Measurements from ENCODE around the gene RPP25L. TPM values are rescaled to one million over a fixed set of nuclear protein-coding genes. Genes with fewer than 3 reads are reported as not detected.

The RPP25L gene
- polyA plus RNA-seq, 1 experiment, result 19.4 TPM

DNA sequence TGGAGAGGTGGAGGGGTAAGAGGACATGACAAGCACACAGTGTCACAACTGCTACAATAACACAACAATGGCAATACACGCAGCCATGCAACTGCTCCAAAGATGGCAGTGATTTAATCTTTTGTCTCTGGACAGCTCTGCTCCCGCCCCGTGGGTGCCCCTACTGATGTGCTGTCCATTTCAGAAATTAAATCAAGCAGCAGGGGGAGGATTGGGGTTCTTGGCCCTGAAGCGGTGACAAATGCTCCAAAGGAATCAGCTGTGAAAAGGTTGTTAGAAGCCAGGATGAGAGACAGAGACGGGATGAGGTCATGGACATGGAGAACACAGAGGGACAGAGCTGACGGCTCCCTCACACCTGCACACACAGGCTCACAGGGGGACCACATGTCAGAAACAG is 44.9 kb downstream of the RPP25L start:
- CTCF ChIA-PET, result interaction anchor here (1.0 kb wide), 1 partner anchor 25 kb away, joined by 4 read pairs; no protein-coding TSS in a partner anchor
- no peak for DNase-seq (ENCODE audit: low read depth, low spot score)

GRCh38 chr9:34566322-34566721 is 45.6 kb downstream of the RPP25L start:
- Histone ChIP-seq H3K4me3 (ENCODE audit: low read depth, low read length) (no peak overlapping the region), H3K27me3 (ENCODE audit: control insufficient read depth, insufficient read depth, low read length) (peaks cover 59% of the 10 kb centered on the region), H3K27ac (ENCODE audit: low read depth, low read length) (no peak overlapping the region), H3K9me3 (ENCODE audit: control insufficient read depth, insufficient read depth, low read length) (peaks cover 3% of the 10 kb centered on the region)
- ChIA-PET POLR2A (no interaction called here), CTCF (no interaction called here)
- TF ChIP-seq CTCF (IDR thresholded peaks at IDR 0.05; ENCODE audit: low read depth, low read length), result no peak
- DNase-seq (ENCODE audit: low read depth, low spot score), result no peak

More for the DNA sequence above, 44.9 kb downstream of the RPP25L start:
- TF ChIP-seq CTCF (IDR thresholded peaks at IDR 0.05; ENCODE audit: low read depth, low read length), result no peak
- POLR2A ChIA-PET, result no interaction called here
- no peak overlapping the region for H3K4me3 ChIP-seq (ENCODE audit: low read depth, low read length)
- H3K27ac ChIP-seq (ENCODE audit: low read depth, low read length), result no peak overlapping the region
- H3K9me3 ChIP-seq (ENCODE audit: control insufficient read depth, insufficient read depth, low read length), result peaks cover 2% of the 10 kb centered on the region
- peaks cover 64% of the 10 kb centered on the region for H3K27me3 ChIP-seq (ENCODE audit: control insufficient read depth, insufficient read depth, low read length)

DNA sequence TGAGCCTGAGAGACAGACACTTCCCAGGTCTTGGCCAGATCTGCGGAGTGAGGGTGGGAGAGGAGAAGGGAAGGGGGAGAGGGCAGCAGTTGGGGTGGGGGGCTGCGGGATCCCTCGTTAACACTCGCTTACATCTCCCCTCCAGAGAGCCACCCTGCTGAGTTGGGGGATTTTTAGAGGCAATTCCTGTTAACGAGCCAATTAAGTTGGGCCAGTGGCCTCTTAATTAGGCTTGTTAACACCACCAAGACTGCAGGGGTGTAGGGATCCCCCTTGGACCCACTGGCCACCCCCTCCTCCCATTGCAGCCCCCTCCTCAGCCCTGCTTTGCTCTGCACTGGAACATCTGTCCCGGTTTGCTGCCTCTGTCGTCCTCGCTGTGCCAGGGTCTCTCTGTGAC is 46.0 kb downstream of the RPP25L start:
- peaks cover 56% of the 10 kb centered on the region for H3K27me3 ChIP-seq (ENCODE audit: control insufficient read depth, insufficient read depth, low read length)
- TF ChIP-seq CTCF (IDR thresholded peaks at IDR 0.05; ENCODE audit: low read depth, low read length), result no peak
- H3K27ac ChIP-seq (ENCODE audit: low read depth, low read length), result no peak overlapping the region
- H3K9me3 ChIP-seq (ENCODE audit: control insufficient read depth, insufficient read depth, low read length), result peaks cover 3% of the 10 kb centered on the region
- ChIA-PET POLR2A (no interaction called here), CTCF (no interaction called here)
- DNase-seq (ENCODE audit: low read depth, low spot score), result no peak
- no peak overlapping the region for H3K4me3 ChIP-seq (ENCODE audit: low read depth, low read length)

DNA sequence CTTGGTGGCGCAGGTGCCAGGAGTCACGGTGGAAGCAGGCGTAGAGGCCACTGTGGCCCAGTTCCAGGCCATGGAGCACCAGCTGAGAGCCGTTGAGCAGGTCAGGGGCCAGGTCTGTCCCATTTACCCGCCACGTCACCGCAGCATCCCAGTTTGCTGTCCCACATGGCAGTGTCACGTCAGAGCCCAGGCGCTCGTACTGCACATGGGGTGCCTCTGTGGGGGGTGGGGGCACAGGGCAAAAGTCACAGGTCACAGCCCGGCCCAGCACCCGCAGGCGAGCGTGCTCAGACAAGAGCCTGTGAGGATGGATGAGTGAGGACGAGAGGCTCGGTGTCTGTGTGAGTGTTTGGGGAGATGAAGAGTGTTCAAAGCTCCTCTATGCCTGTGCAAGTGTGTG is 47.3 kb downstream of the RPP25L start:
- ChIA-PET POLR2A (no interaction called here), CTCF (no interaction called here)
- no peak for TF ChIP-seq CTCF (IDR thresholded peaks at IDR 0.05; ENCODE audit: low read depth, low read length)
- no peak for DNase-seq (ENCODE audit: low read depth, low spot score)
- Histone ChIP-seq H3K4me3 (ENCODE audit: low read depth, low read length) (no peak overlapping the region), H3K9me3 (ENCODE audit: control insufficient read depth, insufficient read depth, low read length) (peaks cover 3% of the 10 kb centered on the region), H3K27me3 (ENCODE audit: control insufficient read depth, insufficient read depth, low read length) (peaks cover 51% of the 10 kb centered on the region), H3K27ac (ENCODE audit: low read depth, low read length) (no peak overlapping the region)

- no peak for DNase-seq (ENCODE audit: low read depth, low spot score)
- Histone ChIP-seq H3K9me3 (ENCODE audit: control insufficient read depth, insufficient read depth, low read length) (peaks cover 3% of the 10 kb centered on the region), H3K4me3 (ENCODE audit: low read depth, low read length) (no peak overlapping the region), H3K27ac (ENCODE audit: low read depth, low read length) (no peak overlapping the region), H3K27me3 (ENCODE audit: control insufficient read depth, insufficient read depth, low read length) (peaks cover 50% of the 10 kb centered on the region)
- ChIA-PET POLR2A (no interaction called here), CTCF (interaction anchor here (1.8 kb wide), 1 partner anchor 28 kb away, joined by 6 read pairs; no protein-coding TSS in a partner anchor)
- TF ChIP-seq CTCF (IDR thresholded peaks at IDR 0.05; ENCODE audit: low read depth, low read length), result no peak
Measured at GRCh38 chr9:34563262-34563661, 48.6 kb downstream of the RPP25L start.
